Stomach (tissue), 4 donors: ENCODE measurements around the gene SERPINA4.

Experiments used
- POLR2AphosphoS5 ChIP-seq, 3 donors: sonication (generic); formaldehyde crosslinking; IDR thresholded peaks; one replicate each; pipeline ENCODE4 v1.6.1; 2016; ENCODE audit warnings: antibody characterized with exemption in 3 of 3
- TF ChIP-seq, protein P1 (sequence below), 7 experiments: fragments of 450-650 bp in 4 of 7; fragments of 200-600 bp in 3 of 7; sonication (generic) in 3 of 7; IDR thresholded peaks; one replicate each; pipeline ENCODE4 v1.5.1; 2016 to 2019; ENCODE audit warnings: antibody characterized with exemption in 7 of 7, control low read depth in 2 of 7, mild to moderate bottlenecking in 1 of 7

DNA sequence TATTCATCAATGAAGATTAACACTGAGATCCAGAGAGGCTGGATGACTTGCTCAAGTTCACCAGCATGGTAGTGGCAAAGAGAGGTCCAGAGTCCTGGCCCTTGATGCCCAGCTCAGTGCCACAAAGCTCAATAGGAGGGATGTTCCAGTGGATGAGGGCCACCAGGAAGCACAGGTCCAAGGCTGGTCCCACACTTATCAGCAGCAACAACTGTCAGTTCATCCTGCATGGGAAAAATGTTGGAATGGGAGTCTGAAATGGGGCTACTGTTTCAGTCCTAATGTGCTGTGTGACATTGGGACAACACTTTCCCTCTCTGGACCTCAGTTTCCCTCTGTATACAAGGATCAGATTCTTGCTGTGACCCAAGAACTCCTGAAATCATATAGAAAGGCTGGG lies 31.2 kb downstream of the SERPINA4 start:
- TF ChIP-seq, protein P1, sequence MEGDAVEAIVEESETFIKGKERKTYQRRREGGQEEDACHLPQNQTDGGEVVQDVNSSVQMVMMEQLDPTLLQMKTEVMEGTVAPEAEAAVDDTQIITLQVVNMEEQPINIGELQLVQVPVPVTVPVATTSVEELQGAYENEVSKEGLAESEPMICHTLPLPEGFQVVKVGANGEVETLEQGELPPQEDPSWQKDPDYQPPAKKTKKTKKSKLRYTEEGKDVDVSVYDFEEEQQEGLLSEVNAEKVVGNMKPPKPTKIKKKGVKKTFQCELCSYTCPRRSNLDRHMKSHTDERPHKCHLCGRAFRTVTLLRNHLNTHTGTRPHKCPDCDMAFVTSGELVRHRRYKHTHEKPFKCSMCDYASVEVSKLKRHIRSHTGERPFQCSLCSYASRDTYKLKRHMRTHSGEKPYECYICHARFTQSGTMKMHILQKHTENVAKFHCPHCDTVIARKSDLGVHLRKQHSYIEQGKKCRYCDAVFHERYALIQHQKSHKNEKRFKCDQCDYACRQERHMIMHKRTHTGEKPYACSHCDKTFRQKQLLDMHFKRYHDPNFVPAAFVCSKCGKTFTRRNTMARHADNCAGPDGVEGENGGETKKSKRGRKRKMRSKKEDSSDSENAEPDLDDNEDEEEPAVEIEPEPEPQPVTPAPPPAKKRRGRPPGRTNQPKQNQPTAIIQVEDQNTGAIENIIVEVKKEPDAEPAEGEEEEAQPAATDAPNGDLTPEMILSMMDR (IDR thresholded peaks at IDR 0.05): no peak
- no peak for TF ChIP-seq POLR2AphosphoS5 (IDR thresholded peaks at IDR 0.05)
